Ishikawa (cell line): ENCODE results near the gene NUAK1.

Experiments used
- CEBPB ChIP-seq: IDR thresholded peaks from 2 replicates; pipeline ENCODE4 v1.6.1; 2012
- CREB1 ChIP-seq: IDR thresholded peaks from 2 replicates; pipeline ENCODE4 v1.6.1; 2012; ENCODE audit warnings: low read depth
- EGR1 ChIP-seq: IDR thresholded peaks from 2 replicates; pipeline ENCODE4 v1.6.1; 2012
- EP300 ChIP-seq: IDR thresholded peaks from 2 replicates; pipeline ENCODE4 v1.6.1; 2012; ENCODE audit warnings: borderline replicate concordance
- FOXM1 ChIP-seq: IDR thresholded peaks from 2 replicates; pipeline ENCODE4 v1.6.1; 2012; ENCODE audit warnings: low read depth, borderline replicate concordance
- NFIC ChIP-seq: IDR thresholded peaks from 2 replicates; pipeline ENCODE4 v1.6.1; 2012
- RAD21 ChIP-seq: IDR thresholded peaks from 2 replicates; pipeline ENCODE4 v1.6.1; 2012; ENCODE audit warnings: low read depth
- REST ChIP-seq: IDR thresholded peaks from 2 replicates; pipeline ENCODE4 v1.6.1; 2012; ENCODE audit warnings: low read depth, mild to moderate bottlenecking
- TAF1 ChIP-seq: IDR thresholded peaks from 2 replicates; pipeline ENCODE4 v1.6.1; 2012; ENCODE audit warnings: low read depth, mild to moderate bottlenecking
- TCF12 ChIP-seq: IDR thresholded peaks from 2 replicates; pipeline ENCODE4 v1.6.1; 2012; ENCODE audit warnings: low read depth
- TEAD4 ChIP-seq: IDR thresholded peaks from 2 replicates; pipeline ENCODE4 v1.6.1; 2012
- USF1 ChIP-seq: IDR thresholded peaks from 2 replicates; pipeline ENCODE4 v1.6.1; 2012
- YY1 ChIP-seq: IDR thresholded peaks from 2 replicates; pipeline ENCODE4 v1.6.1; 2012; ENCODE audit warnings: low read depth
- ZBTB7A ChIP-seq: IDR thresholded peaks from 2 replicates; pipeline ENCODE4 v1.6.1; 2012; ENCODE audit warnings: low read depth
- TF ChIP-seq, protein P1 (sequence below): IDR thresholded peaks from 2 replicates; pipeline ENCODE4 v1.6.1; 2012

Gene NUAK1

GRCh38 chr12:106091446-106091820 is 47.3 kb downstream of the NUAK1 start:
- TF ChIP-seq EP300 (no peak), TAF1 (no peak), CREB1 (no peak), REST (no peak), RAD21 (no peak), FOXM1 (no peak), TCF12 (no peak), USF1 (no peak), TEAD4 (no peak), ZBTB7A (no peak), YY1 (no peak), EGR1 (no peak), NFIC (no peak), CEBPB (no peak)
- TF ChIP-seq, protein P1, sequence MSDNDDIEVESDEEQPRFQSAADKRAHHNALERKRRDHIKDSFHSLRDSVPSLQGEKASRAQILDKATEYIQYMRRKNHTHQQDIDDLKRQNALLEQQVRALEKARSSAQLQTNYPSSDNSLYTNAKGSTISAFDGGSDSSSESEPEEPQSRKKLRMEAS: no peak

DNA sequence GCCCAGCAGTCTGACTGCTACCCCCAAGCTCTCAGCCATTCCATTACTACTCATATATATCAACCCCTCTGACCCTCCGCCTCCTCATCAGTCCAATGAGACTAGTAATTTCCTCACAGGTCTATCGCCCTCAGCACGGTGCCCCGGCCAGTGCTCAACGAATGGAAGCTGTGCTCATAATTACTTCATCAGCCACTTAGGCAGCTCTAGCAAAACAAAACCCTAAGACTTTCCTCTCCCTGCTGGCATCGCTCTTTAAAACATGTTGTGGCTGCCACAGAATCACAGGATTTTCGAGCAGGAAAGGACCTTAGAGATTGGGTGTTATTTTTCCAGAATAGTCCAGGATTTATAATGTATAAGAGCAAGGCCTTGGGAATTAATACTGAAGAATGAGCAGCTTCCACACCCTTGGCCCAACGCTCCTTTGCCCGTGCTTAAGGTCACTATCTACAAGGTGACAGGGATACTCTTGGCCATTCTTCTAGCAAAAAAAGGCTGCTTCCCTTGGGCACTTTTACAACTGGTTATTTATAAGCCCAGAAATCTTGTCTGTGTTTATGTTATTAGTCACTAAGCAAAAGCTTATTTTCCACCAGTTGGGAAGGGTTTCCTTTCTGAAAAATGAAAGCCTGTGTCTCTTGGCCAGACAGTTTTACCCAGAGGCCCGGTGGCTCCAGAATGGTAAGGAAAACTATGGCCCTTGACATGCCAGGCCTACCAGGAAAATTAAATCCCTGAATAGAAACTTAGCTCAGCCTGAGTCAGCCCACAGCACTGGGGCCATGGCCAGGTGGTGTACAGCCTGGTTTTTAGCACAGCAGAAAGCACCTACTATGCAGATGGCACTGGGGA is 47.9 kb downstream of the NUAK1 start:
- TF ChIP-seq EGR1 (no peak), NFIC (no peak), TCF12 (no peak), USF1 (no peak), REST (no peak), TEAD4 (no peak), CEBPB (no peak), TAF1 (no peak), FOXM1 (no peak), CREB1 (no peak), YY1 (no peak), EP300 (no peak), ZBTB7A (no peak), RAD21 (no peak)
- TF ChIP-seq, protein P1: no peak

DNA sequence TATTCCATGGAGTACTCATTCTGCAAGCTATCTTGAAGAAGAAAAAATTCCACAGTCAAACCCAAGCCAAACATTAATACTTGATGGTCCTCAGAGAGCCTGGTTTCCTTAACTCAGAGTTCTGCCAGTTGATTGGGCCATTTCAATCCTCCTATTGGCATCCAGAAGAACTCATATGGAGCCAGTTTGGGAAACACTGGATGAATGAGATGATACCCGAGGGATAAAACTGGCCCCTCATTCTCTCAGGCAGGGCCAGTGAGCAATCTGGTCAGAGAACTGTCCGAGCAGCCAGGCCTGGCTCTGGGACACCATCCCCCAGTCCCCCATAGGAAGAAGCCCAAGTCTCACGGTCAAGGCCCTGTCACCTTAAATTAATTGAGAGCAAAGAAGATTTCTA is 48.8 kb downstream of the NUAK1 start:
- TF ChIP-seq CREB1 (no peak), TEAD4 (no peak), REST (no peak), ZBTB7A (no peak), TCF12 (no peak), RAD21 (no peak), EGR1 (no peak), YY1 (no peak), USF1 (no peak), NFIC (no peak), CEBPB (no peak), TAF1 (no peak), FOXM1 (no peak), EP300 (no peak)
- TF ChIP-seq, protein P1: no peak
